HepG2 (cell line): ENCODE measurements around the gene WNT5B. TPM values are rescaled to one million over a fixed set of nuclear protein-coding genes. Genes with fewer than 3 reads are reported as not detected.

Experiments
- ADNP ChIP-seq: sonication (generic); formaldehyde crosslinking; IDR thresholded peaks from 2 replicates; pipeline ENCODE4 v1.4.0; 2020; ENCODE audit warnings: missing genetic modification reagents
- AHDC1 ChIP-seq: sonication (generic); formaldehyde crosslinking; IDR thresholded peaks from 2 replicates; pipeline ENCODE4 v1.5.1; 2020; ENCODE audit warnings: mild to moderate bottlenecking, missing genetic modification reagents, borderline replicate concordance
- AKNA ChIP-seq: sonication (generic); formaldehyde crosslinking; IDR thresholded peaks from 2 replicates; pipeline ENCODE4 v1.4.0; 2020; ENCODE audit warnings: missing genetic modification reagents, borderline replicate concordance
- DRAP1 ChIP-seq: IDR thresholded peaks from 2 replicates; pipeline ENCODE4 v1.6.1; 2016; ENCODE audit warnings: missing genetic modification reagents, missing compliant biosample characterization
- DZIP1 ChIP-seq: sonication (generic); formaldehyde crosslinking; IDR thresholded peaks from 2 replicates; pipeline ENCODE4 v1.5.0; 2020; ENCODE audit warnings: mild to moderate bottlenecking, missing genetic modification reagents
- KLF11 ChIP-seq: IDR thresholded peaks from 2 replicates; pipeline ENCODE4 v1.6.1; 2016; ENCODE audit warnings: missing compliant biosample characterization
- POGZ ChIP-seq: sonication (generic); formaldehyde crosslinking; IDR thresholded peaks from 2 replicates; pipeline ENCODE4 v1.4.0; 2020; ENCODE audit warnings: mild to moderate bottlenecking, missing genetic modification reagents
- SAFB2 ChIP-seq: sonication (generic); formaldehyde crosslinking; IDR thresholded peaks from 2 replicates; pipeline ENCODE4 v1.5.1; 2020; ENCODE audit warnings: missing genetic modification reagents, low read depth, mild to moderate bottlenecking, borderline replicate concordance
- YEATS2 ChIP-seq: sonication (generic); formaldehyde crosslinking; IDR thresholded peaks from 2 replicates; pipeline ENCODE4 v1.4.0; 2020; ENCODE audit warnings: missing genetic modification reagents, borderline replicate concordance
- ZNF326 ChIP-seq: sonication (generic); formaldehyde crosslinking; IDR thresholded peaks from 2 replicates; pipeline ENCODE4 v1.4.0; 2020; ENCODE audit warnings: missing genetic modification reagents, borderline replicate concordance
- ZNF496 ChIP-seq: sonication (generic); formaldehyde crosslinking; IDR thresholded peaks from 2 replicates; pipeline ENCODE4 v1.8.1; 2023; ENCODE audit warnings: mild to moderate bottlenecking, moderate library complexity, missing genetic modification reagents; ENCODE audit not compliant: insufficient replicate concordance
- ZNF629 ChIP-seq: sonication (generic); formaldehyde crosslinking; conservative IDR thresholded peaks from 2 replicates; pipeline ENCODE4 v1.5.0; 2020; ENCODE audit warnings: missing genetic modification reagents
- ZSCAN9 ChIP-seq: IDR thresholded peaks from 2 replicates; pipeline ENCODE4 v1.6.1; 2016; ENCODE audit warnings: borderline replicate concordance
- polyA plus RNA-seq, 8 experiments: library from polyadenylated mRNA; depleted of rRNA in 3 of 8; stranded (reverse) in 7 of 8; unstranded in 1 of 8; fragments of >200 nt; fragmentation: Illumina TruSeq in 4 of 8; extraction: Trizol in 4 of 8; gene quantifications; 2 replicates each; pipeline versions ENCODE4 v1.2.1 to v1.2.3, GENCODE V29; 2011 to 2016; ENCODE audit warnings: low read depth in 4 of 8, missing spikeins in 1 of 8, mixed read lengths in 1 of 8; ENCODE audit not compliant: insufficient read depth in 1 of 8
- total RNA-seq, 5 experiments: library from RNA; depleted of rRNA; stranded (reverse); fragments of >200 nt; fragmentation: Illumina TruSeq; extraction: Trizol; gene quantifications; 2 replicates each; pipeline ENCODE4 v1.2.3, GENCODE V29; 2016; ENCODE audit warnings: low read depth in 1 of 5

Gene WNT5B
- total and polyA plus RNA-seq, 2 of the 13 experiments (the other 11 are each of a cell fraction or from before 2014, with no cell fraction given) = 0.04 TPM; not detected in 1

GRCh38 chr12:1594261-1595025 lies 34.6 kb upstream of the WNT5B start, which contains the start of gene FBXL14 (continued):
- TF ChIP-seq SAFB2 (CRISPR knock-in tag) (no peak), ZNF326 (no peak), ZNF629 (CRISPR knock-in tag) (no peak), AHDC1 (CRISPR knock-in tag) (no peak), POGZ (CRISPR knock-in tag) (no peak), DRAP1 (CRISPR knock-in tag) (no peak), KLF11 (no peak), DZIP1 (no peak), ZNF496 (CRISPR knock-in tag) (no peak), YEATS2 (0 out of 2 replicates have a peak, but pooled peaks have one; percentile 6), AKNA (CRISPR knock-in tag) (no peak), ZSCAN9 (CRISPR knock-in tag) (no peak), ADNP (CRISPR knock-in tag) (no peak)
